CD14-positive monocyte (primary cell): ENCODE data around the gene OR6X1. TPM values are rescaled to one million over a fixed set of nuclear protein-coding genes. Genes with fewer than 3 reads are reported as not detected.

Experiments used
- DNase-seq, 3 donors: peaks; one replicate each; pipeline ENCODE4 v3.0.0-alpha.2; 2011 to 2022
- H2AFZ ChIP-seq: 2 replicates; pipeline ENCODE4 v1.6.0; 2012; ENCODE audit warnings: mild to moderate bottlenecking, low read depth, low read length, inconsistent platforms; ENCODE audit not compliant: insufficient read depth, poor library complexity, severe bottlenecking
- H3K27ac ChIP-seq, 2 donors: 1 replicate in 1 of 2; 2 replicates in 1 of 2; pipeline ENCODE4 v1.5.1; 2012 to 2013; ENCODE audit warnings: low read length in 2 of 2, control low read depth in 1 of 2, inconsistent platforms in 1 of 2, low read depth in 1 of 2, mild to moderate bottlenecking in 1 of 2
- H3K27me3 ChIP-seq, 2 donors: one replicate each; pipeline versions ENCODE4 v1.6.0 to v1.6.1; 2011 to 2013; ENCODE audit warnings: low read length in 2 of 2; ENCODE audit not compliant: control insufficient read depth in 2 of 2, insufficient read depth in 2 of 2
- H3K36me3 ChIP-seq, 2 donors: replicated peaks in 1 of 2; 1 replicate in 1 of 2; 2 replicates in 1 of 2; pipeline versions ENCODE4 v1.5.1 to v1.6.1; 2012 to 2013; ENCODE audit warnings: low read length in 2 of 2, control low read depth in 1 of 2, inconsistent platforms in 1 of 2, mild to moderate bottlenecking in 1 of 2; ENCODE audit not compliant: insufficient read depth in 2 of 2, control insufficient read depth in 1 of 2
- H3K4me1 ChIP-seq, 2 donors: 1 replicate in 1 of 2; 2 replicates in 1 of 2; pipeline versions ENCODE4 v1.5.1 to v1.6.1; 2012 to 2013; ENCODE audit warnings: low read length in 2 of 2, control low read depth in 1 of 2, inconsistent platforms in 1 of 2, mild to moderate bottlenecking in 1 of 2, moderate library complexity in 1 of 2; ENCODE audit not compliant: insufficient read depth in 2 of 2, control insufficient read depth in 1 of 2
- H3K4me2 ChIP-seq: replicated peaks from 2 replicates; pipeline ENCODE3; 2012; ENCODE audit warnings: low read length, moderate library complexity, mild to moderate bottlenecking; ENCODE audit not compliant: poor library complexity, severe bottlenecking; ENCODE audit errors: extremely low read depth
- H3K4me3 ChIP-seq, 3 experiments: fragments of 200-600 bp in 1 of 3; sonication (generic) in 1 of 3; replicated peaks in 1 of 3; 1 replicate in 2 of 3; 2 replicates in 1 of 3; pipeline ENCODE4 v1.5.1; 2011 to 2013; ENCODE audit warnings: low read length in 3 of 3, mild to moderate bottlenecking in 3 of 3, control low read depth in 2 of 3, low read depth in 2 of 3, inconsistent platforms in 1 of 3, moderate library complexity in 1 of 3
- H3K79me2 ChIP-seq: 2 replicates; pipeline ENCODE4 v1.6.0; 2012; ENCODE audit warnings: mild to moderate bottlenecking, control low read depth, inconsistent platforms, low read length, moderate library complexity; ENCODE audit not compliant: insufficient read depth
- H3K9ac ChIP-seq: 2 replicates; pipeline ENCODE4 v1.6.0; 2017; ENCODE audit warnings: low read length, mild to moderate bottlenecking; ENCODE audit not compliant: insufficient read depth, poor library complexity, severe bottlenecking
- H3K9me3 ChIP-seq, 2 donors: replicated peaks in 1 of 2; 1 replicate in 1 of 2; 2 replicates in 1 of 2; pipeline versions ENCODE4 v1.5.1 to v1.6.1; 2012 to 2013; ENCODE audit warnings: low read length in 2 of 2, control low read depth in 1 of 2; ENCODE audit not compliant: control insufficient read depth in 1 of 2, insufficient read depth in 1 of 2
- H4K20me1 ChIP-seq: 2 replicates; pipeline ENCODE4 v1.6.0; 2012; ENCODE audit warnings: mild to moderate bottlenecking, low read length, control low read depth, moderate library complexity; ENCODE audit not compliant: insufficient read depth
- H3K27ac Mint-ChIP-seq, 7 donors: one replicate each; pipeline ENCODE4 v1.8.0; 2020; ENCODE audit warnings: mild to moderate bottlenecking in 7 of 7, mixed read lengths in 7 of 7, moderate library complexity in 6 of 7, inconsistent platforms in 2 of 7
- H3K27me3 Mint-ChIP-seq, 3 donors: one replicate each; pipeline ENCODE4 v1.8.0; 2021 to 2022; ENCODE audit warnings: low read depth in 3 of 3, mild to moderate bottlenecking in 3 of 3, mixed read lengths in 3 of 3, moderate library complexity in 3 of 3, inconsistent platforms in 1 of 3
- H3K36me3 Mint-ChIP-seq, 2 donors: one replicate each; pipeline ENCODE4 v1.8.0; 2020; ENCODE audit warnings: mixed read lengths in 2 of 2, inconsistent platforms in 1 of 2, mild to moderate bottlenecking in 1 of 2
- H3K4me1 Mint-ChIP-seq: one replicate; pipeline ENCODE4 v1.8.0; 2020; ENCODE audit warnings: mild to moderate bottlenecking, mixed read lengths
- H3K4me3 Mint-ChIP-seq, 2 donors: one replicate each; pipeline ENCODE4 v1.8.0; 2020; ENCODE audit warnings: mild to moderate bottlenecking in 2 of 2, mixed read lengths in 2 of 2, moderate library complexity in 1 of 2
- H3K9me3 Mint-ChIP-seq, 7 donors: one replicate each; pipeline ENCODE4 v1.8.0; 2020 to 2022; ENCODE audit warnings: mixed read lengths in 7 of 7, mild to moderate bottlenecking in 6 of 7, moderate library complexity in 6 of 7, inconsistent platforms in 2 of 7
- WGBS: methylation state at CpG from one replicate; pipeline ENCODE4 v1.1.5; 2013; ENCODE audit warnings: missing lambda C conversion rate; ENCODE audit not compliant: insufficient coverage; 5-methylcytosine and 5-hydroxymethylcytosine counted together
- intact Hi-C, 2 donors: fragments of 100-400 bp; cut with micrococcal nuclease; formaldehyde crosslinking; loops; one replicate each; pipeline versions ENCODE4 v1.15.0 to v1.15.1; 2023
- polyA plus RNA-seq, 3 donors: library from polyadenylated mRNA; depleted of rRNA in 1 of 3; unstranded in 2 of 3; stranded (reverse) in 1 of 3; fragments of 300-500 nt in 2 of 3; fragments of >200 nt in 1 of 3; fragmentation: Illumina TruSeq in 2 of 3; gene quantifications; 1 replicate in 2 of 3; 2 replicates in 1 of 3; pipeline ENCODE4 v1.2.3, GENCODE V29; 2012 to 2021
- TF ChIP-seq, protein P1 (sequence below): fragments of 200-600 bp; IDR thresholded peaks from one replicate; pipeline ENCODE4 v1.8.0; 2022; ENCODE audit warnings: antibody characterized with exemption, mild to moderate bottlenecking

OR6X1 gene
- polyA plus RNA-seq, 3 donors = not detected

- Histone ChIP-seq H3K27ac (no peak overlapping the region), H3K36me3 (no peaks in the 10 kb centered on the region), H3K9me3 (no peaks in the 10 kb centered on the region), H3K4me2 (no peak overlapping the region), H4K20me1 (no peaks in the 10 kb centered on the region), H3K79me2 (no peaks in the 10 kb centered on the region), H3K4me1 (no peaks in the 10 kb centered on the region), H3K27me3 (no peaks in the 10 kb centered on the region), H3K9ac (no peak overlapping the region), H3K4me3 (no peak overlapping the region), H2AFZ (no peak overlapping the region)
- no CpG with 5 or more reads among the region's 2 CpGs for WGBS
- no peak overlapping the region for H3K4me3 Mint-ChIP-seq
- peaks cover 0 to 1% (median 0%) of the 10 kb centered on the region in 3 donors for H3K27me3 Mint-ChIP-seq
- no peaks in the 10 kb centered on the region for H3K36me3 Mint-ChIP-seq
- no peak for DNase-seq
- TF ChIP-seq, protein P1, sequence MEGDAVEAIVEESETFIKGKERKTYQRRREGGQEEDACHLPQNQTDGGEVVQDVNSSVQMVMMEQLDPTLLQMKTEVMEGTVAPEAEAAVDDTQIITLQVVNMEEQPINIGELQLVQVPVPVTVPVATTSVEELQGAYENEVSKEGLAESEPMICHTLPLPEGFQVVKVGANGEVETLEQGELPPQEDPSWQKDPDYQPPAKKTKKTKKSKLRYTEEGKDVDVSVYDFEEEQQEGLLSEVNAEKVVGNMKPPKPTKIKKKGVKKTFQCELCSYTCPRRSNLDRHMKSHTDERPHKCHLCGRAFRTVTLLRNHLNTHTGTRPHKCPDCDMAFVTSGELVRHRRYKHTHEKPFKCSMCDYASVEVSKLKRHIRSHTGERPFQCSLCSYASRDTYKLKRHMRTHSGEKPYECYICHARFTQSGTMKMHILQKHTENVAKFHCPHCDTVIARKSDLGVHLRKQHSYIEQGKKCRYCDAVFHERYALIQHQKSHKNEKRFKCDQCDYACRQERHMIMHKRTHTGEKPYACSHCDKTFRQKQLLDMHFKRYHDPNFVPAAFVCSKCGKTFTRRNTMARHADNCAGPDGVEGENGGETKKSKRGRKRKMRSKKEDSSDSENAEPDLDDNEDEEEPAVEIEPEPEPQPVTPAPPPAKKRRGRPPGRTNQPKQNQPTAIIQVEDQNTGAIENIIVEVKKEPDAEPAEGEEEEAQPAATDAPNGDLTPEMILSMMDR = no peak
- intact Hi-C loops = no loop called here
- H3K9me3 Mint-ChIP-seq = peaks cover 2 to 8% (median 5%) of the 10 kb centered on the region in 7 donors
- H3K4me1 Mint-ChIP-seq = no peaks in the 10 kb centered on the region
- no peak overlapping the region for H3K27ac Mint-ChIP-seq
These were observed 18.7 kb upstream of the OR6X1 start for GRCh38 chr11:123773026-123773425.

GRCh38 chr11:123771664-123772063, 17.3 kb upstream of the OR6X1 start:
- no peaks in the 10 kb centered on the region for H3K4me1 ChIP-seq
- H3K4me2 ChIP-seq = no peak overlapping the region
- H3K79me2 ChIP-seq = no peaks in the 10 kb centered on the region
- H3K4me3 Mint-ChIP-seq = no peak overlapping the region
- H2AFZ ChIP-seq = no peak overlapping the region
- intact Hi-C loops = no loop called here
- TF ChIP-seq, protein P1 = no peak
- no peak overlapping the region for H3K27ac ChIP-seq
- H4K20me1 ChIP-seq = no peaks in the 10 kb centered on the region
- H3K27me3 ChIP-seq = no peaks in the 10 kb centered on the region
- H3K27me3 Mint-ChIP-seq = peaks cover 0 to 3% (median 0%) of the 10 kb centered on the region in 3 donors
- H3K27ac Mint-ChIP-seq = no peak overlapping the region
- H3K4me1 Mint-ChIP-seq = no peaks in the 10 kb centered on the region
- WGBS = no CpG with 5 or more reads among the region's 3 CpGs
- H3K36me3 Mint-ChIP-seq = no peaks in the 10 kb centered on the region
- no peak overlapping the region for H3K4me3 ChIP-seq
- DNase-seq = no peak
- H3K36me3 ChIP-seq = no peaks in the 10 kb centered on the region
- H3K9ac ChIP-seq = no peak overlapping the region
- peaks cover 0 to 14% (median 7%) of the 10 kb centered on the region in 7 donors for H3K9me3 Mint-ChIP-seq
- no peaks in the 10 kb centered on the region for H3K9me3 ChIP-seq
